ENCODE results near the gene INS. TPM values are rescaled to one million over a fixed set of nuclear protein-coding genes. Genes with fewer than 3 reads are reported as not detected.
A peak's percentile ranks its signal among the peaks of the same experiment; 100 is the strongest.

Gene INS
- total and polyA plus RNA-seq, 2 of the 13 experiments (the other 11 are each of a cell fraction or from before 2014, with no cell fraction given): not detected

GRCh38 chr11:2202071-2202899 is 41.3 kb upstream of the INS start:
- no TSS peak for BruUV-seq (replicated peaks)
- H3K9me3 ChIP-seq (ENCODE audit: low read length): no peaks in the 10 kb centered on the region
- ATAC-seq (no peak), DNase-seq (ENCODE audit: low spot score) (no peak), FAIRE-seq (no peak)
- TF ChIP-seq TBP (CRISPR knock-in tag; IDR thresholded peaks at IDR 0.05) (no peak), ZNF891 (CRISPR knock-in tag; IDR thresholded peaks at IDR 0.05) (no peak), ZNF746 (CRISPR knock-in tag; IDR thresholded peaks at IDR 0.05) (no peak), RBFOX2 (IDR thresholded peaks at IDR 0.05; ENCODE audit: low read depth, low read length) (peak; percentile 50; the same call in 1 of the 2 replicates), ZNF687 (CRISPR knock-in tag; IDR thresholded peaks at IDR 0.05) (peak; percentile 35), ZBTB33 (CRISPR knock-in tag; IDR thresholded peaks at IDR 0.05) (0 out of 2 replicates have a peak, but pooled peaks have one; percentile 47), SALL1 (CRISPR knock-in tag; IDR thresholded peaks at IDR 0.05) (no peak), THAP11 (CRISPR knock-in tag; IDR thresholded peaks at IDR 0.05) (no peak), ZMYM2 (CRISPR knock-in tag; IDR thresholded peaks at IDR 0.05) (no peak), PAX8 (CRISPR knock-in tag; IDR thresholded peaks at IDR 0.05; ENCODE audit: borderline replicate concordance) (no peak), ZNF616 (CRISPR knock-in tag; IDR thresholded peaks at IDR 0.05; ENCODE audit: low read depth) (no peak), HNRNPL (IDR thresholded peaks at IDR 0.05; ENCODE audit: low read depth, low read length) (0 out of 2 replicates have a peak, but pooled peaks have one; percentile 59), GABPB1 (CRISPR knock-in tag; IDR thresholded peaks at IDR 0.05) (peak; percentile 22; the same call in 1 of the 2 replicates), AGO2 (optimal IDR thresholded peaks at IDR 0.05; ENCODE audit: low read depth, low read length) (peak; percentile 24)
- TF ChIP-seq, protein P1, sequence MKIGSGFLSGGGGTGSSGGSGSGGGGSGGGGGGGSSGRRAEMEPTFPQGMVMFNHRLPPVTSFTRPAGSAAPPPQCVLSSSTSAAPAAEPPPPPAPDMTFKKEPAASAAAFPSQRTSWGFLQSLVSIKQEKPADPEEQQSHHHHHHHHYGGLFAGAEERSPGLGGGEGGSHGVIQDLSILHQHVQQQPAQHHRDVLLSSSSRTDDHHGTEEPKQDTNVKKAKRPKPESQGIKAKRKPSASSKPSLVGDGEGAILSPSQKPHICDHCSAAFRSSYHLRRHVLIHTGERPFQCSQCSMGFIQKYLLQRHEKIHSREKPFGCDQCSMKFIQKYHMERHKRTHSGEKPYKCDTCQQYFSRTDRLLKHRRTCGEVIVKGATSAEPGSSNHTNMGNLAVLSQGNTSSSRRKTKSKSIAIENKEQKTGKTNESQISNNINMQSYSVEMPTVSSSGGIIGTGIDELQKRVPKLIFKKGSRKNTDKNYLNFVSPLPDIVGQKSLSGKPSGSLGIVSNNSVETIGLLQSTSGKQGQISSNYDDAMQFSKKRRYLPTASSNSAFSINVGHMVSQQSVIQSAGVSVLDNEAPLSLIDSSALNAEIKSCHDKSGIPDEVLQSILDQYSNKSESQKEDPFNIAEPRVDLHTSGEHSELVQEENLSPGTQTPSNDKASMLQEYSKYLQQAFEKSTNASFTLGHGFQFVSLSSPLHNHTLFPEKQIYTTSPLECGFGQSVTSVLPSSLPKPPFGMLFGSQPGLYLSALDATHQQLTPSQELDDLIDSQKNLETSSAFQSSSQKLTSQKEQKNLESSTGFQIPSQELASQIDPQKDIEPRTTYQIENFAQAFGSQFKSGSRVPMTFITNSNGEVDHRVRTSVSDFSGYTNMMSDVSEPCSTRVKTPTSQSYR (CRISPR knock-in tag; IDR thresholded peaks at IDR 0.05; ENCODE audit: borderline replicate concordance): peak; percentile 52; the same call in 1 of the 2 replicates
- peak overlapping the region; percentile 71; the same call in 1 of the 2 replicates for H3K9ac ChIP-seq (ENCODE audit: insufficient read depth, low read depth, low read length)
- no peaks in the 10 kb centered on the region for H4K20me1 ChIP-seq (ENCODE audit: insufficient read depth, low read length)
- H3K36me3 ChIP-seq (replicated peaks in 1 of 2; ENCODE audit: control insufficient read depth in 1 of 2, insufficient read depth in 2 of 2, low read length in 2 of 2): no peaks in the 10 kb centered on the region; a peak in 1 of 5 replicates
- no peak overlapping the region for H3K27ac ChIP-seq (ENCODE audit: extremely low read length, insufficient read depth, low read length)
- WGBS (ENCODE audit: low lambda C conversion rate): 78% methylated on average over 10 of the region's 29 CpGs
- POLR2A ChIA-PET: interaction anchor here (3.9 kb wide), 1 partner anchor 11 kb away, joined by 34 read pairs; no protein-coding TSS in a partner anchor
- H3K4me1 ChIP-seq (ENCODE audit: insufficient read depth, low read length): peaks cover 78% of the 10 kb centered on the region
- H3K27me3 ChIP-seq (ENCODE audit: control insufficient read depth in 1 of 2, insufficient read depth in 2 of 2, low read length in 2 of 2): no peaks in the 10 kb centered on the region
- CTCF ChIA-PET (ENCODE audit: low intra/inter-chr PET ratio, low total read pairs): no interaction called here
- no peaks in the 10 kb centered on the region for H3K79me2 ChIP-seq (ENCODE audit: insufficient read depth, low read length)
- no peak overlapping the region for H3K4me3 ChIP-seq (replicated peaks in 1 of 3; ENCODE audit: insufficient read depth in 1 of 3, low read depth in 2 of 3, low read length in 3 of 3)
- H3K4me2 ChIP-seq (ENCODE audit: low read depth, low read length): no peak overlapping the region
- in situ Hi-C loops (cut with HindIII; ENCODE audit: extremely low pct_ligation_motif_present, low pct_unique_long_range_greater_than_20kb) (loop anchor here (5.0 to 25.0 kb wide), 2 partner anchors 215 to 535 kb away; no protein-coding TSS in a partner anchor), intact Hi-C loops (cut with micrococcal nuclease; ENCODE audit: unreplicated experiment) (no loop called here)
- no peak overlapping the region for H2AFZ ChIP-seq (ENCODE audit: low read length)

All from HepG2 (cell line).